HL-60/S4 (cell line): ENCODE results near the gene SDK1.

Source experiments
- in situ Hi-C: fragments of 300-500 bp; cut with MboI; formaldehyde crosslinking; loops from 2 replicates; pipeline ENCODE4 v1.14.3; 2022; ENCODE audit warnings: low sequenced_read_pairs

The SDK1 gene

DNA sequence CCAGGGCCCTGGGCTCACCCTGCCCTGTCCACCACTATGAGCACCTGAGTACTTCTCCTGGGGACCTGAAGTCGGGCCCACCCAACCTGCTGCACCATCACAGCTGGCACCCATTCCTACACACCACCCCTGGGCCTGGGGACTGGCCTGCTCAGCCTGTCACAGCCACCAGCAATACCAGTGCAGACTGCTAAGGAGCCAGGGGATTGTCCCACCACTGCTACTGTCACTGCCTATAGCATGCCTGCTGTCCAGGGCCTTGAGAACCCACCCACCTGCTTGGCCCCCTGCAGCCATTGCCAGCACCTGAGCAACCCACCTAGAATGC is 756.2 kb downstream of the SDK1 start:
- in situ Hi-C loops: no loop called here

DNA sequence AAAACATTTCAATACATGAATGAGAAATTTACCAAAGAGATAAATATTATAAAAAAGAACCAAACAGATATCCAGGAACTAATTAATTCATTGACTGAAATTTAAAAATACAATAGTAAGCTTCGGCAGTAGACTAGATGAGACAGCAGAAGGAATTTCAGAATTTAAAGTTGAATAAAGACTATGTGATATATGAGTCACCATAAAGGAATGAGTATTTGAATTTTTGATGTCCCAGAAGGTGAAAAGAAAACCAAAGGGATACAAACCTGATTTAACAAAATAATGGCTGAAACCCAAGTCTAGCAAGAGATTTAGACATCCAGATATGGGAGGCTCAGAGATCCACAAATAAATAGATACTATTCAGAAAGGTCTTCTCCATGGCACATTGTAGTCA is 757.1 kb downstream of the SDK1 start:
- in situ Hi-C loops: no loop called here

DNA sequence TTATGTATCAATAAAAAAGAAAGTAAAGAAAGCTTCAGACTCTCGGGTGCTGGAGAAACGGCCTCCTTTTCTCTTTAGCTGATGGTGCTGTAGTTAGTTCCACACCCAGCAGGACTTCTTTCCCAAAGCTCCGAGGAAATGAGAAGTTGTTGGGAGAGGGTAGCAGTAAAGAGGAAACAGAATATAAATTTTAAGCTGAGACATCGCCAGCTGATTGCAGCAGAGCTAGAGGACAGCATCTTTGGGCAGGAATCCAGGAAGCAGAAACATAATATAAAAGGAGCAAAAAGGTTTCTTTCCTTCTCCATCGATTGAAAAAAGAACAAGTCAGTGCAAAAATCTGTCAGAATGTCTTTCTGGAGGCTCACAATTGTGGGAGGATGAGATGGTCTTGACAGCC is 764.1 kb downstream of the SDK1 start:
- in situ Hi-C loops: no loop called here

DNA sequence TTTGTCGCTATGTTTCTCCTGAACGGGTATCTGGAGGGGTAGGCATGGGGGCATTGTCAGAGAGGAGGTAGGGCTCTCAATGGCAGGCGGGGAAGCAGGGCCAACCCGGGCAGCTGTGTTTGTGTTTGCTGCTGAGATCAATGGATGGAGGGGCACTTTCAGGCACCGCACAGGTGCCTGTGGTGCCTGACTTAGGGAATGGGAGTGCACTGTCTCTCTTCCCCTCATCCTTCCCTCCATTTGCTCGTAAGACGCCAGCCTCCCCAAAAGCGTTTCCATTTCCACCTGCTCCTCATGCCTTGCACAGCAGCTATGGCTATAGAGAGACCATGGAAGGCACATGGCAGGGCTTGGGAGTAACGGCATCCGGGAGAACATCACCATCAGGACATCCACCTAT is 765.2 kb downstream of the SDK1 start:
- in situ Hi-C loops: no loop called here

DNA sequence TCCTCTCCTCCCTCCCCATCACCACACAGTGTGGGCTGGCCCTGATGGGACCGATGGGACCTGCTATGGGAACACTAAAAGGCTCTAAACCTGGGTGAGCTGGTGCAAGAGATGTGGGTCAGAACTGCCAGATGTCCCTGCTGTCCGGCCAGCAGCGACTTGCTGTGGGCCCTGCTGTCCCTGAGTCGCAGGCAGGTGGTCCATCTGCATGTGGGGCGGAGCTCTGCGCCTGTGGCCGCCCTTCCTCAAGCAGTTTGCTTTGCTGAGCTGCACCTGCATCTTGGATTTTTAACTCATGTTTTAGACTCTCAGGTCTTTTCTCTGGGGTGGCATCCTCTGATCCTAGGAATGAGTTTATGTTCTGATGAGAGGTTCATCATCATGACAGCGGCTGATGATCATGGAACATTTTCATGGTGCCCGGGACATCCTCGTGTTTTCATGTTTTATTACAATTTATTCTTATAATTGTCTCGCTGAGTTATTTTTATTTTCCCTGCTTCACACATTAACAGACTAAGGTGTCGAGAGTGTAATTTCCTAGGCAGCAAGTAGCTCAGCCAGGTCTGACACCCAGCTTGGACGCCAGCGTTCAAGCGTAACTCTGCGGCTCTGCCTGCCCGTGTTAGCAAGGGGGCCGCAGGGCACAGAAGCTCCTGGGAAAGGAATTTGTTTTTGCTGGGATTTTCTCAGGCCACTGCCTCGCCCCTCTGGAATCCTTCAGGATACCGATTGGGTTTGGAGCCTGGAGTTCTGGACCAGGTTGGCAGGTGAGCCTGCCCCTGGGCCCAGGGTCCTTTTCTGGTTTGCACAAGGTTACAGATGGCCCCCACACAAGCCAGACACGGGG is 765.8 kb downstream of the SDK1 start:
- in situ Hi-C loops: no loop called here

DNA sequence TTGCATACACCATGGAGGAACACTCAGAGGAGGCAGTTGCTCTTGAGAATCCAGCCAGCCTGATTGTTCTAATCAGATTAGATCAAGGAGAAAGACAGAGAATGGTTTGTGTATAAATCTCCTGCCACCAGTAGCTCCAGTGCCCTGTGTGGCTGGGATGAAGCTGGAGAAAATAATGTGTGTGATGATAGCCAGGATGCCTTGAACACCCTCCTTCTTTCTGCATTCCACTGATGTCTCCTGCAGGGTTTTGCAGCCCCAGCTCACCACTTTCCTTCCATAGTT is 766.4 kb downstream of the SDK1 start:
- in situ Hi-C loops: no loop called here

DNA sequence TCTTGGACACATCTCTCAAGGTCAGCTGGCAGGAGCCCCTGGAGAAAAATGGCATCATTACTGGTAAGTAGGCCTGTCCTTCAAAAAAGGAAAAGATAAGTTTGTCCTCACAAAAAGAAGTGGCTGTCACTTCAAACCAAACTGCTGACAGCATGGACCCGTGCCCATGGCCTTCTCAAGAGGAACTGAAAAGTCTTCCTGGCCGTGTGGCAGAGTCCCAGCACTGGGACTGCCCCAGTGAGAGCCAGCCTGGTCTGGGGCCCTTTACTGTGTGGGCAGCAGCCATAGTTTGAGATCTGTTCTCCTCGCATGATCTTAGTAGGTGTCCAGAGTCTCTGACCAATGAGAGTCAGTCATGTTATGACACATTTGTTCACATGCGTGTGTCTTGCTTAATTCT is 766.8 kb downstream of the SDK1 start:
- in situ Hi-C loops: no loop called here

DNA sequence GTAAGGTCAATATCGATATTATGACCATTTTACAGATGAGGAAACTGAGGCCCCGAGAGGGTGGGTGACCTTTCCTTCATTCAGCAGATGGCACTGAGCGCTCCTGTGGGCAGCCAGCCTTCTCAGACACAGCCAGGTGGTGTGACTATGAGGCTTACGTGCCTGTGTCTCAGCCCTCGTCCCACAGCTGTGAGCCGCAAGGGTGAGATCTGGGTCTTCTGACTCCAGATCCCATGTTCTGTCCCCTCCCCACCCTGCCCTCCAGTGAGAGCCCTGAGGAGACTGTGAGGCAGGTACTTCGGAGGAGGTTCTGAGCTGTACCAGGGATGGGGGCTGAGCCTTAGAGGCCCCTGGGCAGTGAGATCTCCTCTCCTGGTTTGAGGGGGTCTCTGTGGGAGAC is 767.2 kb downstream of the SDK1 start:
- in situ Hi-C loops: no loop called here

DNA sequence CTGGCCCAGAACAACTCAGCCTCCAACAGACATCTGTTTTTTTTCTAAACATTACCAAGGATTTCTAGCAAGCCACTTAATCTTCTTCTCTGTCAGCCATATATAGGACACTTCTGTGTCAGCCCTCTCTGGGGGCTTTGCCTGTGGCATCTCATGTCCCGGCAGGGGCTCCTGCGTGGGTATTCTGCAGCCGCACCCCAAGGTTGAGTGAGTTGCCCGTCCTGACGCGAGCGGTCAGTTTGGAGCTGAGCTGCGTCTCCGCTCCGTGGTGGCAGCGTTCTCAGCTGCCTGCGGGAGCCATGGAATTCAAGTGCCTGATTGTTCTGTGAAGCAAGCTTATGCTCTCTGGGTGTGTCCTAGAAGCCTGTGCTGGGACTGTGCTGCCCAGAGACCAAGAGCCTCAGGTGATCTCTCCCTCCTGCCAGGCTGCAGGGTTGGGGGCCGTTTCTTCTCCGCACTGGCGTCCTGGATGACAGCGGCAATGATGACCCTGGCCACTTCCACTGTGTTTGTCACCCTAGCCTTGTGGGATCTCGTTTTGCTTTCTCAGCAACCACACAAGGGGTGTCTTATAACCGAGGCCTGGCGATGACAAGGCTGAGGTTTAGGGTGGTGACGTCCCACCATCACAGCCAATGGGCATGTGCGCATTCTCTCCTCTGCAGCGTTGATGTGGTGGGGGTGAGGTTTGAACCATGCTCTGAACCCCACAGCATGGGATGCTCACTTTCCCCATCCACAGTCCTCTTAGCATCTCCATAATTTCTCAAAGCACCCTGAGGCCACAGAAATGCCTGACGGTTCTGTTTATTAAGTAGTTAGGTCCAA is 768.4 kb downstream of the SDK1 start:
- in situ Hi-C loops: no loop called here

DNA sequence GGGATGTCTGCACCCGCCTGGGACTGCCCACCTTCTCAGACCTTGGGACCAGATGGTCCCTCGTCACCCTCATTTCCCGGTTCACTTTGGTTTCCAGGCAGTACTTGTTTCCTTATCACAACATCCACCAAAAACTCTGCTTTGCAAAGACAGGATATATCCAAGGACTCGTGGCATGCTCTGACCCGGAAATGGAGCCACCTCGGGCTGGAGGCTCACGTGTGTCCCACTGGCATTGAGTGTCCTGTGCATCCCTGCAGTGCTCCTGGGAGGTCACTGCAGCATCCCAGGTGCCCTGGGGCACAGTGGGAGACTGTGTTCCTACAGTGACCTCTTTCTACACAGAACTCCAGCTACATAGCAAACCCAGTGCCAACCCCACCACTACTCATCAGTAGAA is 769.2 kb downstream of the SDK1 start:
- in situ Hi-C loops: no loop called here

DNA sequence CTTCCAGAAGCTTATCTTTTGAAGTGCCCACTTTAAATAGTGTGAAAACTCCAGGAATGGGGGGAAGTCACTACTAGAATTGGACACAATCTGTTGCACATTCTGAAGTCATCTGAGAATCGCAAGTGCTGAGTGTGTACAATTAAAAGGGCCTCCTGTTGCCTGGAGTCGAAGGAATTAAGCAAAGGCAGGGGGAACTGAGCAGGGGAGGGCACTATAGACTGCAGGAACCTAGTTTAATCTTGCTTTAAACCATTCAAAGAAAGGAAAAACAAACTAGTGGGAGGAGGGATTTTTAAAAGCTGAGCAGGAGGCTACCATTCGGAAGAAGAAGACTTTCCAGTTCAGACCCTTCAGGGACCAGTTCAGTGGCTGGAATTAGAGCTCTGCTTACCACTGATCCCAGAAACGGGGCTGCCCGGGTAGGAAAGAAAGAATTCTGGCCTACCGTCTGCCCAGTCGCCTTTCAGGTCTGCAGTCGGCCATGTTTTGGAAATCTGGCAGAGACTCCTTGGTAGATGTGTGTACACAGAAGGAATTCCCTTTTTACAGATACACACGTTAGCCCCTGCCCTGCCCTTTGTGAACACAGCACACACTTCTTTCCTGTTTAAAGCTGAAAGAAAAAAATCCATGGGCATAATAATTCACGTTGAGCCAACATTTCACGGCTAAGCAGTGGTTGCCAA is 770.5 kb downstream of the SDK1 start:
- in situ Hi-C loops: no loop called here

DNA sequence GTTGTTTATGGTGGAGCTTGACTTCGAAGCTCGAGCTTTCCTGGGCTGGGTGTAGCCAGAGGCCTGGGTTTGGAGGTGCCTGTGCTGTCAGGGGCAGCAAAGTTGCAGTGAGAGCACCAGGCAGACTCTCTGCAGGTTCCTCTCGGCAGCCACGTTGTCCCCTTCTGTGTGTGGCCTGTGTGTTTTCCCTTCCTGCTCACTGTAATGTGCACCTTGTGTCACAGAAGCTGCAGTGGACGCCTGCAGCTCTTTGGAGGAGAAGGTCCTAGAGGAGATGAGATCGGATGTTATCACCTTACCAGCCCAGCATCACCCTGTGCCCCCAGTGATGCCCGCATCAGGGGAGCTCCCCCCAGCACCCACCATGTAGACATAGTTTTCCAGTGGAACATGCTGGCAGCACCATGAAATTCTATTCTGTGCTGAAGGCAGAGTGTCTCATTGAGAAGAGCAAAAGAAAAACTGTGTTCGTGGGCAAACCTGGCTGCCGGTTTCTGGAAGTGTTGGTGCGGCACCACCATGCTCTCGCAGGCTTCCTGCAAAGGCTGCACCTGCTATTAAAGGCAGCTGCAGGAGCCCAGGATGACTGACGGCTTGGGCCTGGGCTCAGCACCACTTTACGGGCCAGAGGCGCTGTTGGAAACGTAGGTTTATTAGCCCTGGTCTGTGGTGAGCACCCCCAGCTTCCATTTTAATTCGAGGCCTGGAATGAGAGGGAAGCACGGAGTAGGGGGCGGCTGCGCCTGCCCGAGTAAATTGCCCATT is 771.3 kb downstream of the SDK1 start:
- in situ Hi-C loops: no loop called here

DNA sequence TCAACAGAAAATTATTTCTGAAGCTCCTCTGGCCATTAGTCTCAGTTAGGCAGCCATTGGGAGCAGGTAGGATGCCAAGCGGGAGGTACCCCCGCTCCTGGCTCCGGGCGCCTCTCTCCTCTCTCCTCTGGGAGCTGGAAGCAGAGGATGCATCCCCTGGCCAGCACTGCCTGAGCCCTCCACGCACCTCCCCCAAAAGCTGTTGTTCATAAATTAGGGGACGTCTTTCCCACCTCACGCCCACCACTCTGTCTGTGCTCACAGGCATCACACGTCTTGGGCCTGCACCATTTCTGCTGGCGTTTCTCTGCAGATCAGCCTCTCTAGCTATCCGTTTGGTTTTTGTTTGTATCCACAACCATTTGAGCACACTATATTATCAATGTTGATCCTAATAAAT is 772.0 kb downstream of the SDK1 start:
- in situ Hi-C loops: no loop called here

DNA sequence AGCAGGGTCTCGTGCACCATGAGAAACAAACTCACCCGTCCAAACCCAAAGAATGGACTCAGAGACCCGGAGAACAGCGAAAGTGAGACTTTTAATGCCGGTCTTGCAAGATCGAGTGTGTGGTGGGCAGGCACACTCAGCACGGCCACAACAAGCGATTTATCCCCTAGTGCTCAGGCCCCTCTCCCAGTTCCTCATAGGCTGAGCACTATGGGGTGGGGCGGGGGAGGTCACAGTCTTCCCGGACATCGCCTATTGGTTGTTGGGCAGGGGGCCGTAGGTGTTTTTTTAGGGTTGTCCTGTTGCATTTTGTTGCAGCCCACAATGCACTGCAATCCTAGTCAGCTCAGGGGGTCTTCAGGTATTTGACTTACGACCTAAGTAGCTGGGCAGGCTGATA is 772.7 kb downstream of the SDK1 start:
- in situ Hi-C loops: no loop called here

DNA sequence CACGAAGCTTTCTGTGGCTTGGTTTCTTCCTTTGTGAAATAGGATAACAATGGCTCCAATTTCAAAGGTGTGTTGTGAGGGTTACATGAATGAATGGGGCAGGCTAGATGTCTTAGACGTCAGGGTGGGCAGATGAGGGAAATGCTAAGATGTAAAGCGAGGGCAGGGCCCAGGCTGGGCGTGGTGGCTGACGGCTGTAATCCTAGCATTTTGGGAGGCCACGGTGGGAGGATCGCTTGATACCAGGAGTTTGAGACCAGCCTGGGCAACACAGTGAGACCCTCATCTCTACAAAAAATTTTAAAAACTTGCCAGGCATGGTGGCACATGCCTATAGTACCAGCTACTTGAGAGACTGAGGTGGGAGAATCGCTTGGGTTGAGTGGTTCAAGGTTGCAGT is 773.4 kb downstream of the SDK1 start:
- in situ Hi-C loops: no loop called here

DNA sequence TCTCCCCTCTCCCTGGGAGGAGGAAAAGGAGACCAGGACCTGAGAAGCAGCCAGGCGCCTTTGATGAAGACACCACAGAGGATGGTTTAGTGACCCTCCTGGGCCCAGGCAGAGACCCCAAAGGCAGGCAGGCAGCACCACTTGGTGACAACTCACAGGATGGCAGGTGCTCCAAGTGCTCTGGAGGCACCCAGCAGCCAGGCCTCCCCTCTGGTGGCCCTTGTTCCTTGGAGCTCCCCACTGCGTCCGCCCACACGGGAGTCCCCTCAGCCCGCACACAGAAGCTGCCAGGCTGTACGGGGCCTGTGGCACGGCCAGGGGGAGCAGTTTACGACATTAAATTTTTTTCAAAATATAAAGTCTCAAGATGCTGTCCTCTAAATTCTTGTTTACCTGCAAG is 773.9 kb downstream of the SDK1 start:
- in situ Hi-C loops: no loop called here

DNA sequence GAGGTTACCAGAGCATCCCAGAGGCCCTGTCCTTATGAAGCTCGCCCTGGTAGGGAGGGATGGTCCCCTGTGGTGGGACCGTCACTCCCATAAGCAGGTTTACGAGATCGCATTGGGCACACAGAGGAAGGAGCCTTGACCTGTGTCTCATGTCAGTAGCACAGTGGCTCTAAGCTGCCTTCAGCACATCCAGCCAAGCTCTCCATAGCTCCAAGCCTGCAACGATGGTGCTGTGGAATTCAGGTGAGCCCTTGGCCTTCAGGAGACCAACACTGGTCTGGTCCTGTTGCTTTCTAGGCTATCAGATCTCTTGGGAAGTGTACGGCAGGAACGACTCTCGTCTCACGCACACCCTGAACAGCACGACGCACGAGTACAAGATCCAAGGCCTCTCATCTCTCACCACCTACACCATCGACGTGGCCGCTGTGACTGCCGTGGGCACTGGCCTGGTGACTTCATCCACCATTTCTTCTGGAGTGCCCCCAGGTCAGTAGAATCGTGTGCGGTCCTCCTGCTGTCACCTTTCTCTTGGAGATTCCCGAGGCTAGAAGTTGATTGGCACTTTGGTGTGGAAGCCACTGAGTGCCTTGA is 775.7 kb downstream of the SDK1 start:
- in situ Hi-C loops: no loop called here

DNA sequence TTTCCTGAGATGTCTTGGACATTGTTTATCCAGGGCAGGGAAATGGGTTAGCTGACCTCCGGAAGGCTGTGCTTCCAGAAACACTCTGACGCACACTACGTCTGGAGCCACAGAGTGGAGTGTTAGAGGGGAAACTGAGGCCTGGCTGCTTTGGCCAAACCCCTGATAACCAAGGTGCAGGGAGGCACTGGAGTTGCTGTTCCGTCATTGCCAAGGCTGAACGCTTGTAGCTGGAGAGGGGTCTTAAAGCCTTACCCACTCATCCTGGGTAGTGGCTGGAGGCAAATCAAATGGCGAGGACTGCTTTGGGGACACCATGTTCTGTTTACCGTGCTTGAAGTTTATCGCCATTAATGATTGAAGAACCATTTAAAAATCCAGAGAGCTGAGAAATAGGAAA is 776.9 kb downstream of the SDK1 start:
- in situ Hi-C loops: no loop called here

DNA sequence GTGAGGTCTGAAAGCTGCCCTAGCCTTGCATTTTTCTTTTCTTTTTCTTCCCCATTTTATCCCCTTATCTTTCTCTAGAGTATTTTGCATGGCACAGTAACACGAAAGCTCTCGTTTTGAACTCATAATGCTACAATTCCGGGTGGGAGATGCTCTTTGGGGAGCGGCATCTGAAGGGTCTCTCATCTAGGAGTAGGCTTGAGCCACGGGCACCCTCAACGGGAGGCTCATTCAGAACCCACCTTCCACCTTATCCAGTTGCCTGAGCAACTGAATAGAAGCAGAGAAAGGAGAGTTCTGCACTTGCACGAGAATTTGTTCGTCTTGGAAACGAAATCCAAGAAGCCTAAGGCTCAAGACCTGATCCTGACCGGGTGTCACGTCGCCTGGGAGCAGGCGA is 777.5 kb downstream of the SDK1 start:
- in situ Hi-C loops: no loop called here

DNA sequence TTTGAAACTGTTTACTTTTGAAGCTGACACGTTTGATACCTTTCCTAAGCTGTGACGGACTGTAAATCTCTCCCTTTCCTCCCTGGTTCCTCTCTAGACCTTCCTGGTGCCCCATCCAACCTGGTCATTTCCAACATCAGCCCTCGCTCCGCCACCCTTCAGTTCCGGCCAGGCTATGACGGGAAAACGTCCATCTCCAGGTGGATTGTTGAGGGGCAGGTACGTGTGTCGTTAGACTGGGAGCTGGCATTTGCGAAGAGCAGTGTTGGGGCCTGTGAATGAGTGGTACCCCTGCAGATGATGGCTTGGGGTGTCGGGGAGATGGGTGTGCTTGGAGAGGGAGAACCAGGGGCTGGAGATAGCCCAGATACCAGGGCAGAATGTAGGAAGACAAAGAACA is 778.3 kb downstream of the SDK1 start:
- in situ Hi-C loops: no loop called here

DNA sequence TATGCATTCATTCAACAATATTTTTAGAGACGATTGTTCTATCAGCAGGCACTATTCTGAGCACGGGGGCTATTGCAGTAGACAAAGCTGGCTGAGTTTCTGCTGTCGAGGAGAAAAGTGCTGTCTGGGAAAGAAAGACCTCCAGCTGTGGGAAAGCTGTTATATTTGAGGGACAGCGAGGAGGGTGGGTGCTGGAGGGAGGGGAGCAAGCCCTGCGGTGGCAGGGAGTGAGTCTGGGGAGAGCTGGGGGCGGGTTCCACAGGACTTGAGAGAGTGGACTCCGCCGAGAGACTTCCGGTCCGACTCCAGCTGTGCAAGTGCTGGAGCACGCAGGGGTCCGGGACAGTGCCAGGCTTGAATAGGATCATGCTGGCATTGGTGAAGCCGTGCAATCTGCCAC is 778.9 kb downstream of the SDK1 start:
- in situ Hi-C loops: no loop called here
